ENCODE results near the gene ELP1.
"Not testable (repeated sequence)": the region's sequence is repeated elsewhere in the genome, so short reads cannot be mapped to it uniquely, and the experiment has no call there.

The ELP1 gene

DNA sequence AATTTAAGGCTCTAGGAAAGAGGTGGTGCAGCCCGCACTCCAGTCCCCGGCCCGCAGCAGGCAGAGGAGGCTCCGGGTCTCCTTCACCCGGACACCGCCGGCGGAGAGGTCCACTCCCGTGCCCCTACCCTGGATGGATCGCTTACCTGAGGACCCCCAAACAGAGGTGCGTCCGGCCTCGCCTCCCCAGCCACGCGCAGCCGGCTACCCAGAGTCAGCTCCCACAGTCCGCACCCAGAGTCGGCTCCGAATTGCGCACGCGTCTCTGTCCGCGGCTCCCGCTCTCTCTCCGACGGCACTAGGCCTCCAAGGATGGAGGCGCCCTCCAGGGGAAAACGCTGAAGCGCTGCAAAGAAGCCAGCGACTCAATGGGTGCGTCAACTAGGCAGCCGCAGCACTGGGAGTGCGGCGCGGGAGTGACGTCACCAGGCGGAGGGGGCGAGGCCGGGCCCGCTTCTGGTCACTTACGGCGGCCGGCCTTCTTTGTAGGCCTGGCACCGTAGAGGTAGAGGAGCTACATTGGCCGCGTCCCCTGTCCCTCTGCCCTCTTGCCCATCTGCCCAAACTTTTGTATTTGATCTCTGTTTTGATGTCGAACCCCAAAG, at the start of gene ELP1:
TSS of gene ELP1 (minus strand) at position 407 of the 605 bp plus-strand sequence. CDS start 2,978 bp downstream, outside the sequence.
- peak; percentile 96 for DNase-seq (ENCODE audit: low spot score)

- no peak for DNase-seq (ENCODE audit: low spot score)
Observed at GRCh38 chr9:108980893-108981292, 47.0 kb upstream of the ELP1 start.

DNA sequence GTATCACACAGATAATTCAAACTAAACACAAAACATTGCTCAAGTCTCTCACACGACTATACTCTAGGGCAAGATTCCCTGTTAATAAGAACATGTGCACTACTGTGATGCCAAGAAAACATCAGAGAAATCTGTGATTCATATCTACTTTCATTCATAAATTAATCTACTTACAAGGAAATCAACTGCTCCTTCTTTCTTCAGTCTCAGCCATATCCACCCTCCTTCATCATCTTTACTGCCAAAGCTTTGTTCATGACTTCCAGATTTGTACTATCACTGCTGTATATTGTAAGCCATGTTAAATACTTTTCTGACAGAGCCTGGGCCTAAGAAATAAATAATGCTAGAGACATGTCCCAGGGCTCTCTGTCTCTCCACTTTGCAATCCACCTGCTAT, 44.3 kb upstream of the ELP1 start:
- DNase-seq (ENCODE audit: low spot score) = no peak

DNA sequence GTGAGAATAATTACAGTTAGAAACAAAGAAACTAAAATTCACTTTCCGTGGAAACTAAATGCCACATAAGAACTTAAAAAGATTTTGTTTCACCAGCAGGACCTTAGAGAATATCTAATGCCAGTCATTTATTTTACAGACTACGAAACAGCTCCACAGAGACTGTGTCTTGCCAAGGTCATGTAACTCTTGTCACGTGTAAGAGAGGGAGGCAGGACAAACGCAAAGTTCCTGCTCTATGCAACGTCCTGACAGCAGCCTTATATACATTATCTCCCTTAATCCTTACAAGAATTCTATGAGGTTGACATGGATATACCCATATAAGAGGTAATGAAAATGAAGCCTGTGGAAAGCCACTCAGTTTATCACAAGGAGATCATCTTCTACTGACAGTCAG, 40.0 kb upstream of the ELP1 start:
- DNase-seq (ENCODE audit: low spot score) = no peak

DNA sequence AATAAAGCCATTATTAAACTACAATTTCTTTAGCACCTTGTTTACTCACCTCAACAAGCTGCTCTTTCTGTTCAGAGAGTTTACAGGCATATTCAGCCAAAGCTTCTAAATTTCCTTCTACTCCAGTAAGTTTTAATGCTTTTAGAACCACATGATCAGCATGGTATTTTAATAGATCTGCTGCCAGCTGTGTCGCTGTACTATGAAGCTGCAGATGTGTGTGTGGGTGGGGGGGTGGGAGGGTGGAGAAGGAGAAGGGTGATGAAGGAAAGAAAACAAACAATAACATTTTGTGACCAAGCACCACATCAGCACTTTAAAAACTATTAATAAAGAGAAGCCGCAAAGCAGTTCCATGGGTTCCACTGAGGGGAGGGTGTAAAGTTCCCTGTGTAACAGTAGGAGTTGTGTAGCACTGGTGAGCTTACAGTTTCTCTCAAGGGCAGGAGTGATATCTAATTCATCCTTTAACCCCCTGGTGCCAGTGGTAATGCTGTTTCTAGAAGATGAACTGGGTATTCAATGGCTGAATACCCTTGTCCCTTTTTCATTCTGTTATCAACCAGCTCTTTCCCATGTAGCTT, 38.8 kb upstream of the ELP1 start:
- no peak for DNase-seq (ENCODE audit: low spot score)

- DNase-seq (ENCODE audit: low spot score) = no peak
Observed at GRCh38 chr9:108972186-108972585, 38.3 kb upstream of the ELP1 start.

- DNase-seq (ENCODE audit: low spot score) = not testable (repeated sequence)
Observed at GRCh38 chr9:108971392-108971791, 37.5 kb upstream of the ELP1 start.

GRCh38 chr9:108967916-108968315, 34.0 kb upstream of the ELP1 start:
- no peak for DNase-seq (ENCODE audit: low spot score)

GRCh38 chr9:108963459-108964143, 29.7 kb upstream of the ELP1 start:
- DNase-seq (ENCODE audit: low spot score) = no peak

DNA sequence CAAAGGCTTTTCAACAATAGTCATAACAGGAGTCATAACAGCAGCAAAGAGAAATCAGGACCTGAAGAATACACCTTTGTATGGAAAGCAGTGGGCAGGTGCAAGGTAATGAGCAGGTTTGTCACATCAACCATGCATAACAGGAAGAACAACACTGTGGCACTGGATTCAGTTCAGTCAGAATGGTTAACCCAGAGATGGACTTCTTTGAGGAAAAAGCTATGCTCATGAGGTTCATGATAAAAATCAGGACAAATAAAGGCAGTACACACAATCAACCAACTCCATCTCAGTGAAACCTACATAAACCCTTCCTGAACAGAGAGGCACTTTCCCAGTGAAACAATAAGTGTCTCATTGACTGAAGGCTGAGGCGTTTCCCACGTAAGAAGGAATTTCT, 27.2 kb upstream of the ELP1 start:
- no peak for DNase-seq (ENCODE audit: low spot score)

- no peak for DNase-seq (ENCODE audit: low spot score)
Observed at GRCh38 chr9:108960331-108960730, 26.4 kb upstream of the ELP1 start.

DNA sequence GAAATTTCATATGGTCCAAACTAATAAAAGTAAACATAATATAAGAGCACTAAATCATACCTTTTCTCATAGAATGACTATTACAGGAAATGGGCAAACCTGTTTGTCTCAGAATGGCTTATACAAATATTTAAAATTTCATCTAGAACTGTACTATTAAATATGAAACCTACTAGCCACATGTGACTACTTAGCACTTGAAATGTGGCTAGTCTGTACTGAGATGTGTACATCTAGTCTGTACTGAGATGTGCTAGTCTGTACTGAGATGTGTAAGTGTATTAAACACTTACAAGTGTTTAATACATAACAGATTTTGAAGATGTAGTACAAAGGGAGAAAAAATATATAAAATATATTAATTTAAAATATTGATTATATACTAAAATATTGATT, 22.7 kb upstream of the ELP1 start:
- no peak for DNase-seq (ENCODE audit: low spot score)

GRCh38 chr9:108956022-108956630, 22.2 kb upstream of the ELP1 start:
- no peak for DNase-seq (ENCODE audit: low spot score)

DNA sequence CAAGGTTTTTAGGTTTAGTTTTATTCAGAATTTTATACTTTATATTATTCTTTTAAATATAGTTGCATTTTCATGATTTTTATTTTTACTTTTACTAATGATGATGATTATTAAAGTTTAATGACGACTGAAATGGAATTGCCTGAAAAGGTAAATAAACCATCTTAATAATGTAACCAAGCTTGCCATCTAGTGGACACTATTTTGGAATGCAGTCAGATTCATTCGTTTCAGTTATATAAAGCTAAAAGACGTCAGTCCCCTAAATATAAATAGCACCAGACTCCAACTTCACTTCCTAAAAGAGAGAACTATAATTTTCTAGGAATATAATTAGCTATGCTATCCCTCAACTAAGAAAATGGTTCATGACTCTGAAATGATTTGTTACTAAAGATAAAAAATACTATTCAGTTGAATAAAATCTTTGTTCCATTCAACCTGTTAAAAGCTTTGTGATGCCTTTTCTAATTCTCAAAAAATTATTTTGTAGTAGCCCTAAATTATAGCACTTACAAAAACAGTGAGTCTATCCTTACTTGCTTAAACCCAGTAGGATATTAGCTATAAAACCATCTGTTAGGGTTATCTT, 20.2 kb upstream of the ELP1 start:
- no peak for DNase-seq (ENCODE audit: low spot score)

- no peak for DNase-seq (ENCODE audit: low spot score)
Observed at GRCh38 chr9:108951578-108951977, 17.7 kb upstream of the ELP1 start.

DNA sequence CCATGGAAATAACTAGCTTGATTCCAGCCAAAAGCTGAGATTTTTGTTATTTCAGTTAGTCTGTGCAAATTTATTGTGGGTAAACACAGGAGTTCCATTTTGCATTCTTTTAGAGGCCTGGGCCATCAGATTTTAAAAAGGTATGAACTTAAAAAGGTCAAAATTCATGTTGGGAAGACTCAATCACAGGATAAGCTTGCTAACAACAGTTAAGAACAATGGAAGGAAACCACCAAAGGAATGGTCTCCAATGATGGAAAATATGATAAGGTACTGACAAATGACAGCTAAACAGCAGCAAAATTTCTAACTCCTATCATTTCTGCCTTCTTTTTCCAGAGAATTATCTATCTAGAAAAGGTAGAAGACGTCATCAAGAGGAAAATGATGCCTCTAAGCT, 16.2 kb upstream of the ELP1 start:
- no peak for DNase-seq (ENCODE audit: low spot score)

DNA sequence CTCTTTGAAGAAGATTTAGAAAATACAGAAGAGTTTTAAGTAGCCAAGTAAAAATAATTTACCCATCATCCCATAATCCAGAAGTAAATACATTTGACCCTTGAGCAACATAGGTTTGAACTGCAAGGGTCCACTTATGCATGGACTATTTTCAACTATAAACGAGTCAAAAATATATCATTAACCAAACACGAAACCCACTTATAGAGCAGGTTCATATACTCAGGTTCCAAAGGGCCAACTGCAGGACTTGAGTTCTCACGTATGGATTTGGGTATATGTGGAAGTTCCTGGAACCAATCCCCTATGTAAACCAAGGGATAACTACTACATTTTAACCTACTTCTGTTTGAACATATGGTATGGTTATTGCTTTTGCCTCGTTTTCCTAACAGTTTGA, 6.1 kb upstream of the ELP1 start:
- DNase-seq (ENCODE audit: low spot score) = no peak

DNA sequence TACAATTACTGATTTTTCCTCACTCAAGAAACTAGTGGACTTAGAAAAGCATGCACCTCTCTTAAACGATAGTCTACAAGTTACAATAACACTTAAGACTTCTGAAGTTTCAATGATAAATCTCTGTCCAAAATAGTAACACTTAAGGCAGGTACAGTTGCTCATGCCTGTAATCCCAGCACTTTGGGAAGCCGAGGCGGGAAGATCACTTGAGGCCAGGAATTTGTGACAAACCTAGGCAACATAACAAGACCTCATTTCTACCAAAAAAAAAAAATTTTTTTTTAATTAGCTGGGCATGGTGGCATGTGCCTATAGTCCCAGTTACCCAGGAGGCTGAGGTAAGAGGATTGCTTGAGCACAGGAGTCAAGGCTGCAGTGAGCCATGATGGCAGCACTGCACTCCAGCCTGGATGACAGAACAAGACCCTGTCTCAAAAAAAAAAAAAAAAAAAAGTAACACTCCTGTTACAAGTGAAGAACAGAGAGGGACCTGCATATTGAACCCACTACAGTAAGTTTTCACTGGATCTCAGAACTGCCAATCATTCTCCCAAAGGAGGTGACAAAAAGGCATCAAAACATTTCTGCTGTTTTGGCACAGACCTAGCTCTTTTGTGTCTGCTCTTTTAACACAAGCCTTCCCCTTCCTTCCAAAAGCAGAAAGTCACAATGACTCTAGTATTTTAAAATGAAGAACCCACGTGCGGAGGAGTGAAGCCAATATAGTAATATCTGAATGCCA, 3.8 kb upstream of the ELP1 start:
- no peak for DNase-seq (ENCODE audit: low spot score)

GRCh38 chr9:108934323-108934893, 484 bp upstream of the ELP1 start, which contains the start of gene ABITRAM:
TSS of gene ABITRAM (plus strand) at chr9:108934400. CDS start at chr9:108934487, 87 bp downstream.
- DNase-seq (ENCODE audit: low spot score) = no peak

- DNase-seq (ENCODE audit: low spot score) = no peak
Observed at GRCh38 chr9:108933231-108933717, 650 bp downstream of the ELP1 start.

- DNase-seq (ENCODE audit: low spot score) = no peak
Observed at GRCh38 chr9:108928386-108928785, 5.5 kb downstream of the ELP1 start.
